Smooth muscle cell (in vitro differentiated cells): ENCODE measurements around the gene ANKS6. TPM values are rescaled to one million over a fixed set of nuclear protein-coding genes. Genes with fewer than 3 reads are reported as not detected.

ENCODE experiments used
- DNase-seq: peaks from one replicate; lab custom pipeline; 2025; ENCODE audit not compliant: unreplicated experiment; lab: John Stamatoyannopoulos, UW
- H2AFZ ChIP-seq: fragments of 200-600 bp; sonication (generic); 2 replicates; pipeline ENCODE4 v1.6.0; 2016; ENCODE audit warnings: antibody characterized with exemption, low read depth, mild to moderate bottlenecking
- H3F3A ChIP-seq: fragments of 200-600 bp; sonication (generic); 2 replicates; pipeline ENCODE4 v1.6.0; 2017; ENCODE audit warnings: antibody characterized with exemption, low read depth
- H3K27ac ChIP-seq: fragments of 200-600 bp; sonication (generic); 2 replicates; pipeline ENCODE4 v1.5.1; 2016; ENCODE audit warnings: low read depth, mild to moderate bottlenecking
- H3K27me3 ChIP-seq: fragments of 200-600 bp; sonication (generic); 2 replicates; pipeline ENCODE4 v1.6.1; 2016; ENCODE audit warnings: low read depth, mild to moderate bottlenecking
- H3K36me3 ChIP-seq: fragments of 200-600 bp; sonication (generic); 2 replicates; pipeline ENCODE4 v1.5.1; 2016; ENCODE audit warnings: low read depth
- H3K4me1 ChIP-seq: fragments of 200-600 bp; sonication (generic); 2 replicates; pipeline ENCODE4 v1.5.1; 2016; ENCODE audit warnings: low read depth
- H3K4me2 ChIP-seq: fragments of 200-600 bp; sonication (generic); 2 replicates; pipeline ENCODE4 v1.6.0; 2016; ENCODE audit warnings: mild to moderate bottlenecking
- H3K4me3 ChIP-seq: fragments of 200-600 bp; sonication (generic); 2 replicates; pipeline ENCODE4 v1.5.1; 2016; ENCODE audit warnings: mild to moderate bottlenecking
- H3K79me2 ChIP-seq: fragments of 200-600 bp; sonication (generic); 2 replicates; pipeline ENCODE4 v1.6.0; 2016; ENCODE audit warnings: low read depth, mild to moderate bottlenecking
- H3K9ac ChIP-seq: fragments of 200-600 bp; sonication (generic); 2 replicates; pipeline ENCODE4 v1.6.0; 2016; ENCODE audit warnings: low read depth
- H3K9me3 ChIP-seq: fragments of 200-600 bp; sonication (generic); replicated peaks from 2 replicates; pipeline ENCODE4 v1.5.1; 2016; ENCODE audit warnings: low read depth
- H4K20me1 ChIP-seq: fragments of 200-600 bp; sonication (generic); 2 replicates; pipeline ENCODE4 v1.6.0; 2016; ENCODE audit warnings: low read depth
- WGBS: methylation state at CpG from one replicate; pipeline ENCODE4 v1.1.7; 2016; ENCODE audit warnings: low lambda C conversion rate; 5-methylcytosine and 5-hydroxymethylcytosine counted together
- polyA plus RNA-seq: library from polyadenylated mRNA; unstranded; fragments of >200 nt; fragmentation: Nextera tagmentation; extraction: Ambion mirVana; gene quantifications from 2 replicates; pipeline ENCODE4 v1.2.1, GENCODE V29; 2016
- total RNA-seq: library from RNA; depleted of rRNA; stranded (reverse); fragments of >200 nt; gene quantifications from 2 replicates; pipeline ENCODE4 v1.2.3, GENCODE V29; 2014
- TF ChIP-seq, protein P1 (sequence below): fragments of 200-600 bp; sonication (generic); IDR thresholded peaks from 2 replicates; pipeline ENCODE4 v1.5.1; 2017; ENCODE audit warnings: borderline replicate concordance, mild to moderate bottlenecking, antibody characterized with exemption; ENCODE audit not compliant: insufficient read depth, poor library complexity, severe bottlenecking

The ANKS6 gene
- total and polyA plus RNA-seq, 2 experiments from 2014 or later = 10.5 to 13.6 TPM

DNA sequence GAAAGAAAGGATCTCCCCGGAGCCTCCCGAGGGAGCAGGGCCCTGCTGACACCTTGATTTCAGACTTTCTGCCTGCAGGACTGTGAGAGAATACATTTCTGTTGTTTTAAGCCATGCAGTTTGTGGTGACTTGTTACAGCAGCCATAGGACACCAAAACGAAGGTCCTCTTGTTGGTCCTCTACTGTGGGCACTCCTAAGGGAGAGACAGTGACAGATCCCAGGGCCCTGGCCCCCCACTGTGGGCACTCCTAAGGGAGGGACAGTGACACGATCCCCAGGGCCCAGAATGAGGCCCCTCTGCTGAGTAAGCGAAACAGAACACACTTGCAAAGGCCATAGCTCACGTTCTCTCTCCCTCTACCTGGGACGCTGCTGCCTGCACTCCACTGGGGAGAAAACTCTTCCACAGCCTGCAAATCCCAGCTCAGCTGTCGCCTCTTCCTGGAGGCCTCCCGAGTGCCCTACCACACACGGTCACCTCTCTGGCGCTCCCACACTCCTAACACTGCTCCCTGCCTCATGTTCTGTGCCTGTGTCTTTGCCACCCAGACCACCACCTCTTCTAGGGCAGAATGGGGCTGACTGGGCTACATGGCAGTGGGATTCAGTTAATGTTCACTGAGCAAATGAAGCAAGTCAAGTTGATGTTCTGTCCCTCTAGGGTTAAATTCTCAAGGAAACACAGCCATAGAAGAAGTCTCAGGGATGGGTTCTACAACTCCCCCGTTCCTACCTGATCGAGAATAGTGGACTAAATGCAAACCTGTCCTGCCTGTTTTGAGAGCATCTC lies 23.8 kb downstream of the ANKS6 start:
- no peaks in the 10 kb centered on the region for H3K79me2 ChIP-seq
- no peaks in the 10 kb centered on the region for H3K4me1 ChIP-seq
- no peaks in the 10 kb centered on the region for H3F3A ChIP-seq
- H2AFZ ChIP-seq = no peak overlapping the region
- no peaks in the 10 kb centered on the region for H4K20me1 ChIP-seq
- no peak overlapping the region for H3K9ac ChIP-seq
- no peak overlapping the region for H3K4me2 ChIP-seq
- no peaks in the 10 kb centered on the region for H3K36me3 ChIP-seq
- H3K9me3 ChIP-seq = no peaks in the 10 kb centered on the region
- H3K27me3 ChIP-seq = no peaks in the 10 kb centered on the region
- no peak overlapping the region for H3K27ac ChIP-seq
- 96% methylated on average over 13 of the region's 13 CpGs for WGBS
- no peak for DNase-seq
- H3K4me3 ChIP-seq = no peak overlapping the region
- TF ChIP-seq, protein P1, sequence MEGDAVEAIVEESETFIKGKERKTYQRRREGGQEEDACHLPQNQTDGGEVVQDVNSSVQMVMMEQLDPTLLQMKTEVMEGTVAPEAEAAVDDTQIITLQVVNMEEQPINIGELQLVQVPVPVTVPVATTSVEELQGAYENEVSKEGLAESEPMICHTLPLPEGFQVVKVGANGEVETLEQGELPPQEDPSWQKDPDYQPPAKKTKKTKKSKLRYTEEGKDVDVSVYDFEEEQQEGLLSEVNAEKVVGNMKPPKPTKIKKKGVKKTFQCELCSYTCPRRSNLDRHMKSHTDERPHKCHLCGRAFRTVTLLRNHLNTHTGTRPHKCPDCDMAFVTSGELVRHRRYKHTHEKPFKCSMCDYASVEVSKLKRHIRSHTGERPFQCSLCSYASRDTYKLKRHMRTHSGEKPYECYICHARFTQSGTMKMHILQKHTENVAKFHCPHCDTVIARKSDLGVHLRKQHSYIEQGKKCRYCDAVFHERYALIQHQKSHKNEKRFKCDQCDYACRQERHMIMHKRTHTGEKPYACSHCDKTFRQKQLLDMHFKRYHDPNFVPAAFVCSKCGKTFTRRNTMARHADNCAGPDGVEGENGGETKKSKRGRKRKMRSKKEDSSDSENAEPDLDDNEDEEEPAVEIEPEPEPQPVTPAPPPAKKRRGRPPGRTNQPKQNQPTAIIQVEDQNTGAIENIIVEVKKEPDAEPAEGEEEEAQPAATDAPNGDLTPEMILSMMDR = no peak

DNA sequence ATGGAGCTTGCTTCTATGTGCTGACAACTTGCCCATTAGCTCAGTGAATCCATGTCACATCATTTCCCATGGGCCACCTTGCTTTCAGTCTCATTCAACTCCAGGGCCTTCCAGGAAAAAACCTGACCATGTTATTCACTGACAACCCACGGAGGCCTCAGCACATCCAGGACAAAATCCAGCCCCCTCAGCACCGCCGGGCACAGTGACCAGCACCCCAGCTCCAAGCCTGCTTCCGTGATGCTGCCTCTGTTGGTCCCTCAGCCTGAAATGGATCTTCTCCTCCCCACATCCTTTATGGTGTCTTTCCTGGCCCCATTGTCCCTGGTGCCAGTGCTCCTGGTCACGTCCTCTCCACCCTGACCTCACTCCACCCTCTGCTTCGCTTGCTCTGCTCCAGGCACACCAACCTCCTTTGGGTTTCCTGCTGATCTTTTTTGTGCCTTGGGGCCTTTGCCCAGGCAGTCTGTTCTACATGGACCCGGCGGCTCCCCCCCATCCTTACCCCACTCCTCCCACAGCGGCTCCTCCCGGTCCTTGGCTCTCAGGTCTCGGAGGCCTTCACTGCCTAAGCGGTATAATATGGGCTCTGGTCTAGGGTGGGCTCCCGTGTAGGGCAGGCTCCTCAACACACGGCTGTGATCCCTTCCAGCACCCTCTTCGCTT lies 25.0 kb downstream of the ANKS6 start:
- Histone ChIP-seq H3K27me3 (no peaks in the 10 kb centered on the region), H3K79me2 (no peaks in the 10 kb centered on the region), H3K27ac (no peak overlapping the region), H3K36me3 (no peaks in the 10 kb centered on the region), H3K4me1 (no peaks in the 10 kb centered on the region), H2AFZ (no peak overlapping the region), H3F3A (no peaks in the 10 kb centered on the region), H4K20me1 (no peaks in the 10 kb centered on the region), H3K4me2 (no peak overlapping the region), H3K9me3 (no peaks in the 10 kb centered on the region), H3K4me3 (no peak overlapping the region), H3K9ac (no peak overlapping the region)
- DNase-seq = no peak
- WGBS = 91% methylated on average over 15 of the region's 15 CpGs
- TF ChIP-seq, protein P1 = no peak

DNA sequence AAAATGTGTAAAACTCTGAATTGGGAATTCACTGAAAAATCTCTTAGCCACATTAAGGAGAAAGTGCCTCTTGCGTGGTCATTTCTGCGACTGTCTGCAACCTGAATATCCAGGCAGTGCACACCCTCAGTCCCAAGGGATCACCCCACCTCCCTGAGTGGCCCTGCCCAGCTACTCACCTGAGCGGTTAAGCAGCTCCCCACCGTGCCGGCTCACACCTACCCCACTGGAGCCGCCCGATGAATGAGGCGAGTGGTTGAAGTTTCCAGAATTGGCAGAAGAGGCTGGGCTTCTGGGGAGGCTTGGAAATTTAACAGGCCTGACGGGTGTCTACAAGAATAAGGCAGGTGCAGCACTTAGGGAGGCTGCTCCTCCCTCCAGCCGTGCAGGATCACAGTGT lies 25.6 kb downstream of the ANKS6 start:
- Histone ChIP-seq H3K9me3 (no peaks in the 10 kb centered on the region), H3K9ac (no peak overlapping the region), H3F3A (no peaks in the 10 kb centered on the region), H3K27ac (no peak overlapping the region), H3K4me3 (no peak overlapping the region), H3K36me3 (no peaks in the 10 kb centered on the region), H3K27me3 (no peaks in the 10 kb centered on the region), H3K4me2 (no peak overlapping the region), H4K20me1 (no peaks in the 10 kb centered on the region), H3K4me1 (no peaks in the 10 kb centered on the region), H2AFZ (no peak overlapping the region), H3K79me2 (no peaks in the 10 kb centered on the region)
- no peak for DNase-seq
- TF ChIP-seq, protein P1 = no peak
- 97% methylated on average over 10 of the region's 10 CpGs for WGBS
